Stimulated activated CD4-positive, alpha-beta T cell treated with anti-CD3 and anti-CD28 coated beads, TNF-alpha, amount 100 ng/mL, for 48 hours (primary cell): Measurements from ENCODE around the gene TBX3.
A peak's percentile ranks its signal among the peaks of the same experiment; 100 is the strongest.
"Not testable (repeated sequence)": the region's sequence is repeated elsewhere in the genome, so short reads cannot be mapped to it uniquely, and the experiment has no call there.

Experiments used
- DNase-seq, 3 donors: peaks; one replicate each; pipeline ENCODE4 v3.0.0-alpha.2; 2020; ENCODE audit warnings: low read depth in 3 of 3

Gene TBX3

DNA sequence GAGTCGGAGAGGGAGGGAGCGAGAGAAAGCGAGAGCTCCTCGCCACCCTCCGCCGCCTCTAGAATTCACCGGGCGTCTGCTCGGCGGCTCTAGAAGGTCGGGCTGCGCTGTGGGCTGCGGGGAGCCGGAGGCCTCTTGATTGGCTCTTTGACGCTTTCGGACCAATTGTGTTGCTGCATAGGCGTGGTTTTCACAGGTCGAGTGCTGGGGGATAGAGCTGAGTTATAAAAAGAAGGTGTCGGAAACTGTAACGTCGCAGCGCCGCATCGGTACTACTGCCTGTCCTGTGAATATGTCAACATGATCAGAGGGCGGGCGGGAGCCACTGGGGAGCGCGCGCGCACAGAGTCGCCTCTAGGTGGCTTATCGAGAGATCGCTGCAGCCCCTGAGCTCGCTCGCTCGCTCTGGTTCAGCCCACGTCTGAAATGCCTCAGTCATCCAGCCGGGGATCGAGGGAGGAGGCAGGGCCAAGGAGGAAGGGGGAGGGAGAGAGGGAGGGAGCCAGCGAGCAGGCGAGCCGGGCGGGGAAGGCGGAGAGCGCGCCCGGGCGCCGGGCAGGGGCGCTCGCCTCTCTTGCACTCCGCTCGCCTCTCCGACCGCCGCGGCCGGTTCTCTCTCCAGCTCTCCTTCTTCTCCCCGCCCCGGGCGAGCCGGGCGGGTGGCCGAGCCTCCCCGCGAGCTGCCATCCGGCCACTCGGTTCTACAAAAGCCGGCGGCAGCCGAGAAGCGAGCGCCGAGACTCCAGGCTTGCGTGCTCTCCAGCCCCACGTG, at the start of gene TBX3:
Gene TBX3, minus strand, starts transcription at position 78 of the 772 bp plus-strand sequence. CDS start 975 bp downstream, outside the sequence.
- peak; percentile 27 to 59 (median 30) for DNase-seq

DNA sequence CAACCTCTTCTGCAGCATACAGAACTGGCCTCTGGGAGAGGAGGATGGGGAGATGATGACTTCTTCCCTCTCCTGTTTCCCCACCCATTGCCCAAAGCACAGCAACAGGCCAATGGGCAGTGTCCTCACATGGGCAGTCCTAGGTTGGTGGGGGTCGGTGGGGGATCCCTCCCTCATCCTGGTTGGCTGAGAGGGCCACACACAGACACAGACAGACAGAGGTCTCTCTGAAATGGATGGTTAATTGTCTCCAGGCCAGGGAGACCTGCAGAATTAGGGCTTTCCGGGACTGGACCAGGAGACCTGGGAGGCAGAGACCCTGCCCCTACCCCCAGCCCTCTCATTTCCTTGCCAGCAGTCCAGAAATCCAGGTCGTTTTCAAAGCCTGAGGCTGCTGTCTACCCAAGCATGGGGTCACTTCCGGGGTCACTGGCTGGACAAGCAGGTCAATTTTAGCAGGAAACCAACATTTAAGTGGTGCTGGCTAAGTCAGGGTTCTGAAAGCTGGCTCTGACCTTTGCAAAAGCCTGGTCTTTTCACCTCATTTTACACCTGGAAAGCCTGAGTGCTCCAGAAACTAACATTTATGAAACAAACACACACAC, 48.6 kb upstream of the TBX3 start:
- DNase-seq: no peak

DNA sequence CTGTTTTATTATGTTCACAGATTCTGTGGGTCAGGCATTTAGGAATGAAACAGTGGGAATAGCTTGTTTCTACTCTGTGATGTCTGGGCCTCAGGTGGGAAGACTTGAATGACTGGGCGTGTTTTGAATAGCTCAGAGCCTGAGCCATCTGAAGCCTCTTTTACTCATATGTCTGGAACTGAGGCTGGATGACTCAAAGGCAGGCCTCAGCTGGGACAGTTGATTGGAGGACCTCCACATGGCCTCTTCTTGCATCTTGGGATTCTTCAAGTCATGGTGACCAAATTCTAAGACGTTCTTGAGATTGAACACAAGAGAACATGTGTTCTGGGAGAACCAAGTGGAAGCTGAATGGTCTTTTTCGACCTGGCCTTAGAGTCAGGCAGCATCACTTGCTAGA, 45.8 kb upstream of the TBX3 start:
- no peak for DNase-seq

DNA sequence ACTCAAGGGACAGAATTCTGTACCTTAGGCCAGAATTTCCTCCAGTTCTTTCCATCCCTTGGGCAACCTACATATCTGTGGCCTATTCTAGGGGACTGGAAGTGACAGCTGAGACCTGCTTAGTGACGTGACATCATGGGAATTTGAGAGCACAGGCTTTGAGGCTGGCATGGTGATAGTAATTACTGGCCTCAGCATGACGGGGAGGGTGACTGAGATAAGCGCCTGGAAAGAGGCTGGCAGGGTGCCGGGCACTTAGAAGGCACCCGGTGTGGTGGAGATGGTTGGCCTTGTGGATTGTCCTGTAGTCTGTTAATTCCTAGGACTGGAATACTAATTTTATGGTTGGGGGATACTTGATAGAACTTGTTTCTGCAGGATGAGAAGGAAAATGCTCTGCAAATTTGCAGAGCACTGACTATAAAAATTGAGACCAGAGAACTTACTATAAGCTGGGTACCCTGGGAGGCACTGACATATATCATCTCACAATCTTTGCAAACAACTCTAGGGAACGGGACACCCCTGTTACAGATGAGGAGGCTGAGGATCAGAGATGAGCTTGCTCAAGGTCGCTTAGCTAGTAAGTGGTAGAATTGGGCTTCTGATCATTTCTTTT, 42.2 kb upstream of the TBX3 start:
- no peak for DNase-seq

- not testable (repeated sequence) for DNase-seq
Observed at GRCh38 chr12:114722176-114722575, 38.2 kb upstream of the TBX3 start.

DNA sequence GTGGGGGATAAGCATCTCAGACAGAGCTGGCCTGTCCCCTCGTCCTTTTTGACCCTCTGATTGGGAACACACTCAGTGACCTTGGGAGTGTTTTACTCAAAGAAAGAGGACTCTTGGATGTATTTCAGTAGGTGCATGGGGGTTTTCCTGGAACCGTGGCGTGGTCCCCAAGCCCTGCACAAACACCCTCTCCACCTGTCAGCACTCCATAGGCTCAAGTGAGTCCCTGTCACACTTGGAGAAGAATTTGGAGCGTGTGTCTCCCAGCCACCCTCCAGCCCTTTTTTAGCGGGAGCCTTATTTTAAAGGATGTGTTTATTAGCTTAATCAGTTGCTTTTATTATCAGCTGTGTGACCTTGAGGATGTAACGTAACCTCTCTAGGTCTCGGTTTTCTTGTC, 37.3 kb upstream of the TBX3 start:
- no peak for DNase-seq

GRCh38 chr12:114713466-114714215, 29.7 kb upstream of the TBX3 start:
- DNase-seq: no peak

DNA sequence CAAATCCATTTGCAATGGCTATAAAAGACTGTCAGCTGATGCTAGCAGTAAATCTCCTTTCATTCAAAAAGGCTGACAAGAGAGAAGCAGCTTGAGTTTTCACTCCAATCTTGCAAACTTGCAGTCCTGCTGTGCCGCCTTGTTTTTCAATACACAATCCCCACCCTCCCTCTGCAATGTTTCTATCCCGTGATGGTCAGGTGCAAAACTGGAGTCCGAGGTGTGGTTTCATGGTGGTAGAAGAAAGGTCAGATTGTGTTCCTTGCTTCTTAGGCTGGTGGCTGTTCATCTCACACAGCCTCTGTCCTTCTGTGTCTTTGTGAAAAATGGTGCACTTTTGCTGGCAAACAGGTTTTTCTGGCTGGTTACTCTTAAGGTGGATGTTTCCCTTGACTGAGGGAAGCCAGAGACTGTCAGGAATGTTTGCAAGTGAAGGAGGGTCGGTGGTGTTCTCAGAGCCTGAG, 27.7 kb upstream of the TBX3 start:
- DNase-seq: no peak

GRCh38 chr12:114710151-114710550, 26.2 kb upstream of the TBX3 start:
- no peak for DNase-seq

DNA sequence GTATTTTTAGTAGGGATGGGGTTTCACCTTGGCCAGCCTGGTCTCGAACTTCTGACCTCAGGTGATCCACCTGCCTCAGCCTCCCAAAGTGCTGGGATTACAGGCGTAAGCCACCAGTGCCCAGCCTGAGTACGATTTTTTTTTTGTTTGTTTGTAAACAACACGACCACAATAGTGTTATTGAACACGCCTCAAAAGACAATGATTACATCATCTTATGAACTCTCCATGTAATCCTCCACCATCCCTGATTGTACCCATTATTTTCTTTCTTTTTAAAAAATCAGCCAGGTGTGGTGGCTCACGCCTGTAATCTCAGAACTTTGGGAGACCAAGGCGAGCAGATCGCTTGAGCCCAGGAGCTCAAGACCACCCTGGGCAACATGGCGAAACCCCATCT, 25.1 kb upstream of the TBX3 start:
- no peak for DNase-seq

DNA sequence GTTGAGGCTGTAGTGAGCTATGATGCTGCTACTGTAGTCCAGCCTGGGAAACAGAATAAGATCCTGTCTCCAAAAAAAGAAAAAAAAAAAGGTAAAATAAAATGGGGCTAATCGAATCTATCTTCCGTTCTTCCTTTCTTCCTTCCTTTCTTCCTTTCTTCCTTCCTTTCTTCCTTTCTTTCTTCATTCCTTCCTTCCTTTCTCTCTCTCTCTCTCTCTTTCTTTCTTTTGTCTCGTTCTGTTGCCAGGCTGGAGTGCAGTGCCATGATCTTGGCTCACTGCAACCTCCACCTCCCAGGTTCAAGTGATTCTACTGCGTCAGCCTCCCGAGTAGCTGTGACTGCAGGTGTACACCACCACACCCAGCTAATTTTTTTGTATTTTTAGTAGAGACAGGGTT, 24.6 kb upstream of the TBX3 start:
- DNase-seq: not testable (repeated sequence)

GRCh38 chr12:114704096-114704495, 20.1 kb upstream of the TBX3 start:
- DNase-seq: no peak

GRCh38 chr12:114703060-114703493, 19.1 kb upstream of the TBX3 start:
- DNase-seq: no peak

- DNase-seq: no peak
Observed at GRCh38 chr12:114702462-114702861, 18.5 kb upstream of the TBX3 start.

GRCh38 chr12:114701553-114701952, 17.6 kb upstream of the TBX3 start:
- DNase-seq: no peak

GRCh38 chr12:114701104-114701414, 17.1 kb upstream of the TBX3 start:
- DNase-seq: no peak

DNA sequence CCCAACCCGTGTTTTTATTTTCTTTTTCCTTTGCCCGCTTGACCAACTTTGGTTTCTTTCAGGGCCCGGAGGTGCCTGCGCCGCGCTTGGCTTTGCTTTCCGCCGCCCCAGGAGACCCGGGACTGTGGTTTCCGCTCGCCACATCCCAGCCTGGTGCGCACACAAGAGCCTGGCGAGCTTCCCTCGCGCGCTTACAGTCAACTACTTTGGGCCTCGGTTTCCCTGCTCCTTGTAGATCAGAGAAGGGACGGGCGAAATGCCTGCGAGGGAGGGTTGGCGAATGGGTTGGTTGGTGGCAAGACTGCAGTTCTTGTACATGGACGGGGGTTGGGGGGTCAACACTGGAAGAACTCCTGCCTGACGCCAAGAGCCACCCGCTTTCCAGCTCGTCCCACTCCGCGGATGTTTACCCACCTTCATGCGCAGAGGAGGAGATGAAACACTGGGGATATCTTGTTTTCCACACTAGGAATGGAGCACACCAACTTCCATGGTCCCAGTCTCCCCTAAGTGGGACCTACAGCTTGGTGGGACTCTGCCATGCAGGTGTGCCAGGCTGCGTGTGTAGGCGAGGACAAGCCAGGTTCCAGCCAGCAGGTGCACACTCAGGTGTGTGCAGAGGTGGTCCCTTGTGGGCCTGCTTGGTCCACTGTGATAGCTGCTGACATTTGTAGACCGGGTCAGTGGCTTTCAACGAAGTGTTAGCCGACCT, 16.6 kb upstream of the TBX3 start:
- no peak for DNase-seq

DNA sequence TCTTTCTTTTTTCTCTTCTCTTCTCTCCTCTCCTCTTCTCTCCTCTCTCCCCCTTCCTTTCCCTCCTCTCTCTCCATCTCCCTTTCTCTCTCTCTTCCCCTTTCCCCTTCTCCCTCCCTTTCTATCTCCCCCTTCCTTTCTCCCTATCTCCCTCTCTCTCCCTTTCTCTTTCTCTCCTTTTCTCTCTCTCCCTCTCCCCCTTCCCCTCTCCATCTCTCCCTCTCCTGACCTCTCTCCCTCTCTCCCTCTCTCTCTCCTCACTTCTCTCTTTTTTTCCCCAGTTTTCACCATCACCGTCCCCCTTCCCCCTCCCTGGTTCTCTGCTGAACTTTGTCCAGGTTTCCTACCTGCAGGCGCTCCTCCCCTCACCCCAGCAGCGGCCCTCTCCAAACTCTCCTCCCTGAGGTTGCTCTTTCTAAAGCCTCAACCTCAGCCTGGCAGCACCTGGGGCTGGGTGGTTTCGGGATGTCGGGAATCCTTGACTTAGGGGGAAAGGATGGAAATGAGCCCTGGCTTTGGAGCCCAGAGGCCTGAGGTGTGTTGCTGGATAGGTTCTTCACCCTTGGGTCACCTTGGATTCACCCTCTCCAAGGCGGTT, 14.7 kb upstream of the TBX3 start:
- no peak for DNase-seq

DNA sequence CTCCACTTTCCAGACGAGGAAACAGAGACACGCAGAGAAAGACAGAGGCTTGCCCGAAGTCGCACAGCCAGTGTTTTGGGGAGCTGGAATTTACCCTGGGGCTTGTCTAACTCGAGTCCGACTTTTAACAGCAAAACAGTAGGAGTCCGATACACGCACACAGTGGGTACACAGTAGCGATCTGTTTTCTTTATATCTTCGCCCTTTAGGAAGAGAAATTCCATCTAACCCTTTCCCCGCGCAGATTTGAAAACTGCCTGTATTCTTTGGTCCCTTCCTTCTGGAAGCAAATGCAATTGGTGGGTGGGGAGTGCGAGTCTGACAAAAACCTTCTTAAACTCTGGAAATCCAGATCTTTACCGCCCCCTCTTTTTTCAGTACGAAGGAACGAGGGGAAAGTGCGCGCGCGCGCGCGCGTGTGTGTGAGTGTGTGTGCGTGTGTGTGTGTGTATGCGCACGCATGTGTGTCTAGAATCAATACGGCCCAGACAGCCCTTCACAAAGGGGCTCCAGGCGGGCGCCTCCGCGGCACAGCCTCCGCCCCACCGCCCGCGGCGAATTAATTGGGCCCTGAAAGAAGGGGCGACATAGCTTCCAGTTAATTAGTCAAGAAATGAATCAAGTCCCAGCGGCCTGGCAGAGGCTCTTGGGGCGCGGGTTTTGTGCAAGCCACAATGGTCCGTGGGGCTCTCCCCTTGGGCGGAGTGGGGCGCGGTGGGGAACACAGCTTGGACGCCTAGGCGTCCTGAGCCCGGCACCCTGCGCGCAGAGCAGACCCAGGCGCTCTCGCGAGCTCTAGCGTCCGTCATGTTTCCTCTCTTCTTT, 14.0 kb upstream of the TBX3 start:
- DNase-seq: no peak

DNA sequence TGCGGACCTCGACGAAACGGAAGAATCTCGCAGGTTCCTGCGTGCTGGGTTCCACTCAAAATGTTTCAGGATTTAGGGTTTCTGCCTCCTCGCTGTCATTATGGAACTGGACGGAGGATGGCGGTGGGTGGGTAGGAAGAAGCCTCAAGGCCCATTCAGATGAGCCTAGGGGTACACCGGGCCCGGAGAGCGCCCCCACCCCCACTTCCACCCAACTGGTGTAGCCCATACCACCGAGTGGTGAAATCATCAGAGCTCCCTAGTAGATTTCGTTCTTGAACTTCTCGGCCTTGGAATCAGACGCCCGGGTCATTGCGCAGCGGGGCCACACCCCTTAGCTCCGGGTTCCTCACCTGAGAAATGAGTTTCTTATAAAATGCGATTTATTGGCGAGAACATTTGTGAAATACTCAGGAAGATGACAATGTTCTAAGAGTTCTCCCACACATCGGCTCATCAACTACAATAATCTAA, 13.3 kb upstream of the TBX3 start:
- no peak for DNase-seq
